H9 (cell line): ENCODE data around the gene TENM4. TPM values are rescaled to one million over a fixed set of nuclear protein-coding genes. Genes with fewer than 3 reads are reported as not detected.

Experiments used
- DNase-seq: peaks from one replicate; pipeline ENCODE4 v3.0.0-alpha.2; 2017
- H2AFZ ChIP-seq: one replicate; pipeline ENCODE4 v1.6.1; 2013; ENCODE audit warnings: mild to moderate bottlenecking, low read length, control low read depth, moderate library complexity
- H2AK5ac ChIP-seq: 2 replicates; pipeline ENCODE4 v1.6.1; 2013; ENCODE audit warnings: low read length, control low read depth, mixed read lengths; ENCODE audit not compliant: insufficient read length
- H2BK120ac ChIP-seq: one replicate; pipeline ENCODE4 v1.6.1; 2013; ENCODE audit warnings: low read depth, mild to moderate bottlenecking, low read length, control low read depth, inconsistent platforms; ENCODE audit not compliant: poor library complexity, severe bottlenecking
- H2BK12ac ChIP-seq: 2 replicates; pipeline ENCODE4 v1.6.1; 2013; ENCODE audit warnings: low read length, control low read depth, mixed read lengths, low read depth; ENCODE audit not compliant: insufficient read length
- H2BK15ac ChIP-seq: 2 replicates; pipeline ENCODE4 v1.6.1; 2013; ENCODE audit warnings: low read depth, low read length, control low read depth
- H2BK20ac ChIP-seq: one replicate; pipeline ENCODE4 v1.6.1; 2013; ENCODE audit warnings: low read depth, mild to moderate bottlenecking, low read length, control low read depth, inconsistent platforms; ENCODE audit not compliant: poor library complexity, severe bottlenecking
- H2BK5ac ChIP-seq: 2 replicates; pipeline ENCODE4 v1.6.1; 2013; ENCODE audit warnings: low read length, control low read depth, mixed read lengths; ENCODE audit not compliant: insufficient read length
- H3K14ac ChIP-seq: 2 replicates; pipeline ENCODE4 v1.6.1; 2013; ENCODE audit warnings: low read length, control low read depth; ENCODE audit not compliant: insufficient read depth
- H3K18ac ChIP-seq: 2 replicates; pipeline ENCODE4 v1.6.1; 2013; ENCODE audit warnings: low read depth, mild to moderate bottlenecking, mixed read lengths, low read length, control low read depth; ENCODE audit not compliant: insufficient read length
- H3K23ac ChIP-seq: 2 replicates; pipeline ENCODE4 v1.6.1; 2013; ENCODE audit warnings: low read length, control low read depth, mixed read lengths, low read depth; ENCODE audit not compliant: insufficient read length
- H3K23me2 ChIP-seq: 2 replicates; pipeline ENCODE4 v1.6.1; 2013; ENCODE audit warnings: low read depth, mild to moderate bottlenecking, mixed read lengths, low read length, control low read depth; ENCODE audit not compliant: insufficient read length, poor library complexity, severe bottlenecking
- H3K27ac ChIP-seq: 2 replicates; pipeline ENCODE4 v1.5.1; 2013; ENCODE audit warnings: low read length, control low read depth, mixed read lengths, low read depth; ENCODE audit not compliant: insufficient read length
- H3K27me3 ChIP-seq: 2 replicates; pipeline ENCODE4 v1.6.1; 2013; ENCODE audit warnings: low read length, control low read depth, inconsistent platforms; ENCODE audit not compliant: insufficient read depth
- H3K4ac ChIP-seq: 2 replicates; pipeline ENCODE4 v1.6.1; 2013; ENCODE audit warnings: low read depth, mild to moderate bottlenecking, control low read depth, inconsistent platforms, low read length, moderate library complexity
- H3K4me1 ChIP-seq: 2 replicates; pipeline ENCODE4 v1.6.1; 2013; ENCODE audit warnings: low read length, control low read depth, inconsistent platforms; ENCODE audit not compliant: insufficient read depth
- H3K4me2 ChIP-seq: 2 replicates; pipeline ENCODE4 v1.6.1; 2013; ENCODE audit warnings: low read length, control low read depth, mixed read lengths; ENCODE audit not compliant: insufficient read length, insufficient read depth
- H3K56ac ChIP-seq: 2 replicates; pipeline ENCODE4 v1.6.1; 2013; ENCODE audit warnings: low read depth, mild to moderate bottlenecking, mixed read lengths, low read length, control low read depth; ENCODE audit not compliant: insufficient read length
- H3K79me1 ChIP-seq: 2 replicates; pipeline ENCODE4 v1.6.1; 2013; ENCODE audit warnings: low read depth, mild to moderate bottlenecking, moderate library complexity, low read length, control low read depth, inconsistent platforms; ENCODE audit not compliant: insufficient read depth, poor library complexity, severe bottlenecking
- H3K79me2 ChIP-seq: 2 replicates; pipeline ENCODE4 v1.6.1; 2013; ENCODE audit warnings: low read length, control low read depth, inconsistent platforms; ENCODE audit not compliant: insufficient read depth
- H3K9ac ChIP-seq: 2 replicates; pipeline ENCODE4 v1.6.1; 2013; ENCODE audit warnings: low read length, control low read depth, mixed read lengths; ENCODE audit not compliant: insufficient read length; ENCODE audit errors: extremely low read depth
- H3K9me3 ChIP-seq: one replicate; pipeline ENCODE4 v1.6.1; 2013; ENCODE audit warnings: low read depth, low read length, inconsistent platforms; ENCODE audit not compliant: control insufficient read depth
- H3T11ph ChIP-seq: one replicate; pipeline ENCODE4 v1.6.1; 2013; ENCODE audit warnings: mild to moderate bottlenecking, low read length, control low read depth, inconsistent platforms
- H4K20me1 ChIP-seq: one replicate; pipeline ENCODE4 v1.6.1; 2013; ENCODE audit not compliant: control insufficient read depth, insufficient read length, insufficient read depth
- H4K5ac ChIP-seq: 2 replicates; pipeline ENCODE4 v1.6.1; 2013; ENCODE audit warnings: low read depth, mild to moderate bottlenecking, mixed read lengths, low read length, control low read depth; ENCODE audit not compliant: insufficient read length
- H4K8ac ChIP-seq: replicated peaks from 2 replicates; pipeline ENCODE4 v1.6.1; 2013; ENCODE audit warnings: low read length, control low read depth, mixed read lengths, low read depth; ENCODE audit not compliant: insufficient read length
- H4K91ac ChIP-seq: 2 replicates; pipeline ENCODE4 v1.6.1; 2013; ENCODE audit warnings: low read depth, mild to moderate bottlenecking, moderate library complexity, mixed read lengths, low read length, control low read depth; ENCODE audit not compliant: insufficient read length
- H3K27ac Mint-ChIP-seq, 3 experiments: 2 replicates in 2 of 3; 3 replicates in 1 of 3; pipeline ENCODE4 v1.8.0; 2020 to 2021; ENCODE audit warnings: mixed read lengths in 3 of 3, mild to moderate bottlenecking in 1 of 3, moderate library complexity in 1 of 3
- H3K27me3 Mint-ChIP-seq: 2 replicates; pipeline ENCODE4 v1.8.0; 2021; ENCODE audit warnings: low read depth, mild to moderate bottlenecking, moderate library complexity, mixed read lengths
- H3K36me3 Mint-ChIP-seq, 3 experiments: 2 replicates in 2 of 3; 3 replicates in 1 of 3; pipeline ENCODE4 v1.8.0; 2020 to 2021; ENCODE audit warnings: low read depth in 3 of 3, mixed read lengths in 3 of 3; ENCODE audit not compliant: insufficient read depth in 1 of 3
- H3K4me1 Mint-ChIP-seq, 2 experiments: 2 replicates each; pipeline ENCODE4 v1.8.0; 2020; ENCODE audit warnings: mixed read lengths in 2 of 2
- H3K4me3 Mint-ChIP-seq, 2 experiments: 2 replicates in 1 of 2; 3 replicates in 1 of 2; pipeline ENCODE4 v1.8.0; 2020 to 2021; ENCODE audit warnings: mild to moderate bottlenecking in 2 of 2, mixed read lengths in 2 of 2, moderate library complexity in 1 of 2
- H3K9me3 Mint-ChIP-seq, 2 experiments: 2 replicates in 1 of 2; 3 replicates in 1 of 2; pipeline ENCODE4 v1.8.0; 2020; ENCODE audit warnings: mild to moderate bottlenecking in 2 of 2, mixed read lengths in 2 of 2, moderate library complexity in 1 of 2
- WGBS: extraction: QIAGEN DNeasy Blood & Tissue Kit; methylation state at CpG from one replicate; pipeline ENCODE4 v1.1.7; 2013; ENCODE audit warnings: missing lambda C conversion rate, low lambda C conversion rate, mixed read lengths; ENCODE audit not compliant: insufficient read length; ENCODE audit errors: extremely low coverage; 5-methylcytosine and 5-hydroxymethylcytosine counted together
- total RNA-seq: library from RNA; stranded (reverse); gene quantifications from 2 replicates; pipeline ENCODE4 v1.2.1, GENCODE V29; 2021
- TF ChIP-seq, protein P1 (sequence below): fragments of 200-600 bp; sonication (generic); conservative IDR thresholded peaks from 3 replicates; pipeline ENCODE4 v1.8.0; 2021; ENCODE audit warnings: antibody characterized with exemption, mild to moderate bottlenecking

The TENM4 gene
- total RNA-seq, 1 experiment from 2014 or later = 4.6 TPM

DNA sequence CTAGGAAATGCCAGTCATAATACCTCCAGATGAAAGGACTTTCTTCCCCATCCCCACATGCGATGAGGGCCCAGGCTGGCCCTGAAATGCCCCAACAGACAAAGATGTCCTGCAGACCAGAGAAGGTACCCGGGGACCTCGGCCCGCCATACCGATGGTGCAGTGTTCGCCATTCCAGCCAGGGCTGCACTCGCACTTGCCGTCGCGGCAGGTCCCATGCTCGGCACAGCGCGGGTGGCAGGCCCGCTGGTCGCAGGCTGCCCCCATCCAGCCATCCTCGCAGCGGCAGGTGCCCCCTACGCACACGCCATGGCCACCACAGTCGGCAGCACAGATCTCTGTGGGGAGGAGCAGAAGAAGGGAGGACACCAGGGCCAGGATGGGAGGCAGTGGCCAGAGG lies 654.1 kb downstream of the TENM4 start:
- Histone ChIP-seq H4K20me1 (no peaks in the 10 kb centered on the region), H2BK12ac (no peak overlapping the region), H4K91ac (no peak overlapping the region), H3K9ac (no peak overlapping the region), H2BK120ac (no peak overlapping the region), H3K4me2 (no peak overlapping the region), H3K79me2 (no peaks in the 10 kb centered on the region), H3K18ac (no peak overlapping the region), H2BK20ac (no peak overlapping the region), H3K14ac (no peak overlapping the region; the same call in 1 of the 2 replicates), H2BK5ac (no peak overlapping the region), H3K4ac (no peak overlapping the region), H3K79me1 (no peaks in the 10 kb centered on the region), H2AK5ac (no peak overlapping the region), H3T11ph (no peak overlapping the region), H4K8ac (no peak overlapping the region), H3K27me3 (no peaks in the 10 kb centered on the region; the same call in 1 of the 2 replicates), H3K9me3 (no peaks in the 10 kb centered on the region), H3K27ac (no peak overlapping the region), H3K4me1 (no peaks in the 10 kb centered on the region), H4K5ac (no peak overlapping the region), H3K23ac (no peak overlapping the region), H3K23me2 (no peaks in the 10 kb centered on the region), H3K56ac (no peak overlapping the region), H2BK15ac (no peak overlapping the region), H2AFZ (no peak overlapping the region)
- Mint-ChIP-seq H3K27me3 (no peaks in the 10 kb centered on the region), H3K9me3 (no peaks in the 10 kb centered on the region), H3K36me3 (no peaks in the 10 kb centered on the region), H3K4me3 (no peak overlapping the region), H3K27ac (peak overlapping the region in 1 of 3 experiments; percentile 67; a peak in 1 of 7 replicates), H3K4me1 (peaks cover 17 to 22% of the 10 kb centered on the region in 2 experiments)
- TF ChIP-seq, protein P1, sequence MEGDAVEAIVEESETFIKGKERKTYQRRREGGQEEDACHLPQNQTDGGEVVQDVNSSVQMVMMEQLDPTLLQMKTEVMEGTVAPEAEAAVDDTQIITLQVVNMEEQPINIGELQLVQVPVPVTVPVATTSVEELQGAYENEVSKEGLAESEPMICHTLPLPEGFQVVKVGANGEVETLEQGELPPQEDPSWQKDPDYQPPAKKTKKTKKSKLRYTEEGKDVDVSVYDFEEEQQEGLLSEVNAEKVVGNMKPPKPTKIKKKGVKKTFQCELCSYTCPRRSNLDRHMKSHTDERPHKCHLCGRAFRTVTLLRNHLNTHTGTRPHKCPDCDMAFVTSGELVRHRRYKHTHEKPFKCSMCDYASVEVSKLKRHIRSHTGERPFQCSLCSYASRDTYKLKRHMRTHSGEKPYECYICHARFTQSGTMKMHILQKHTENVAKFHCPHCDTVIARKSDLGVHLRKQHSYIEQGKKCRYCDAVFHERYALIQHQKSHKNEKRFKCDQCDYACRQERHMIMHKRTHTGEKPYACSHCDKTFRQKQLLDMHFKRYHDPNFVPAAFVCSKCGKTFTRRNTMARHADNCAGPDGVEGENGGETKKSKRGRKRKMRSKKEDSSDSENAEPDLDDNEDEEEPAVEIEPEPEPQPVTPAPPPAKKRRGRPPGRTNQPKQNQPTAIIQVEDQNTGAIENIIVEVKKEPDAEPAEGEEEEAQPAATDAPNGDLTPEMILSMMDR = no peak
- no peak for DNase-seq
- WGBS = no CpG with 5 or more reads among the region's 20 CpGs
